GM19452 (cell line): Measurements from ENCODE around the gene LIPA.
"Not testable (repeated sequence)": the region's sequence is repeated elsewhere in the genome, so short reads cannot be mapped to it uniquely, and the experiment has no call there.

Source experiments
- ATAC-seq: cut with Tn5 transposase; IDR thresholded peaks from one replicate; pipeline ENCODE4 v1.9.1; 2021; ENCODE audit not compliant: unreplicated experiment

The LIPA gene

DNA sequence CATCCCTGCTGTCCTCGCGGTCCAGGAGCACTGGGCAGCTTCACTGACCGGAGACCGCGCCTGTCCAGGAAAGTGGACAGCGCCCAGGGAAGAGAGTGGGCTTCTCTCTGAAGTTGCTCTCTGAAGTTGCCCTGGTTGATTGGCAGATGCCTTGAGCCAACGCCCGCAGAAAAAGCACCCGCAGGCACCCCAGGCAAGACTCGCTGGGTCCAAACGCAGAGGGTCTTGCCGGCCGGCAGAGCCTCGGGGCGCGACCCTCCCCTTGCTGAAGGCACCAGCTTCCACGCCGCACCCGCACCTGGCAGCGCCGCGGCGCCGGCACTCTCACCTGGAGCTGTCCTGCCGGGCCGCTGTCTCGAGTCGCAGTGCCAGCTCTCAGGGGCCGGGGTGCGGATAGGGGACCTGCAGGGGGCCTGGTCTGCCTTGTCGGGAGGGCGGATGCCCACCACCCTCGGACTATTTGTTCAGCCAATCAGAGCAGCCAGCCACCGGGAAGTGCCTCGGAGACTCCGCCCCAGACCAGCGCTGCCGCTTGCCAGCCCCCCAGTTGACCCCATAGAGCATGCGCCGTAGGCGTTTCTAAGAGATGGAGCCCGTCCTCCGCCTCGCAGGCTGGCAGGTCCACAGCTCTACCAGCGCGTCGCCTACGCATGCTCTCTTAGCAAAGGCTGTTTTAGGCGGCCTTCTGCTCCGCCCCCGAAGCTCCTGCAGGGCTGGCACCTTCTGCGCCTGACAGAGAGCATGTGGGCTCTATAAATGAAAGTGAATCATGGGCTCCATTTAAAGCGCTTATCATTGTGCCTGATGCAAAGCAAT, at the start of gene LIPA:
Gene LIPA (minus strand): TSS at position 367 of the 816 bp plus-strand sequence. CDS start 4,127 bp downstream, outside the sequence.
- peak; percentile 93 for ATAC-seq

DNA sequence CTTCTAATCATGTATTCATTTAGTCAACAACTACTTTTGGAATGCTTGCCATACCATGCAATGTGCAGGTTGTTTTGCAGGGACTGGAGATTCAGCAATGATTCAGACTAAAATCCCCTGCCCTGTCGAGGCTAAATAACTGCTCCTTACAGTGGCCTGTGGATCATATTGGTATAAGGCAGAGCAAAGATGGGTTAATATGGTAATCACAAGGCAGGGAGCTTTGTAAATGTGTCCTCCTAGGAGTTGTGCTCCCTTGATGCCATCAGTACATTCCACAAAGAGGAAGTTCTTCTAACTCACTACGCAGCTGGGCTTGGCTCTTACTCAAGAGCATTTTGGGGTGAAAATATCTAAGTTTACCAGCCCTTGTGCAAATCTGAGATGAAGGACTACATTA, 49.7 kb upstream of the LIPA start:
- no peak for ATAC-seq

DNA sequence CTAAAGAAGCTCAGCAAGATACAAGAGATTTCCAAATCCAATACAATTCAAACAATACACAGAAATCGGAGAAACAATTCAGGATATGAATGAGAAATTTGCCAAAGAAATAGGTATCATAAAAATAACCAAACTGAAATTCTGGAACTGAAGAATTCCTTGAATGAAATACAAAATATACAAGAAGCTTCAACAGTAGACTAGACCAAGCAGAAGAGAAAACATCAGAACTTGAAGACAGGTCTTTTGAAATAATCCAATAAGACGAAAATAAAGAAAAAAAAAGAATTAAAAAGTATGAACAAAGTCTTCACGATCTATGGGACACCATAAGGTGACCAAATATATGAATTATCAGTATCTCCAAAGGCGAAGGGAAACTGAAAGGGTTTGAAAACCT, 47.5 kb upstream of the LIPA start:
- ATAC-seq = no peak

DNA sequence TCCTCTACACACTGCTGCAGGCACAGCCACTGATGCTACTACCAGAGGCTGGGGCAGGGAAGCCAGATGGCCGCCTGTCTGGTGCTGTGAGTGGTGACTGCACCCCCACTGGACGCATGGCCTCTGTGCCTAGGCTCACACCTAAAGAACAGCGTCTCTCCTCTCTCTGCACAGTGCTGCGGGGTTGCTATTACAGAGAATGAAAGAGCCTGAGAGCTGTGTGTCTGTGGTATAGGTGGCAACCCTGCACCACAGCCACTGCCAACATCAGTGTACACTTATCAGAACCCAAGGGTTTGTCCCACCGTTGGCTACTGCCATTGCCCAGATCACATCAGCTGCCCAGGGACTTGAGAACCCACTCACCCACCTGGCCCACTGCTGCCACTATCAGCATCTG, 46.2 kb upstream of the LIPA start:
- ATAC-seq = no peak

DNA sequence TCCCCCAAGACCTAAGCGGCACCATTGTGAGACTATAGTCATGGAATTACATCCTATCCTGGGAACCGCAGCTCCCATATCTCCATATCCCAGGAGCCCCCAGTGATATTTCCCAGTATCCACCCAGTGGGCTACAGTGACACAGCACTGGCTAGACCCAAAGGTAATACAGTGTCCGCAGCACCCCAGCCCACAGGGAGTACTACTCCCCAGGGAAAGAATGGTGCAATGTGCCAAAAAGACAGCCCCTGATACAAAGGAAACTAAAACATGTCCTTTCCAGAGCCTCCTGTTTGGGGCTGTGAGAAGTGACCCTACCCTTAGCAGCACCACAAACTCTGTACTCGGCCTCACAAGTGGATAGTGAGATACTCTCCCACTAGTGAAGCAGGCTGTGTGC, 45.8 kb upstream of the LIPA start:
- ATAC-seq = no peak

DNA sequence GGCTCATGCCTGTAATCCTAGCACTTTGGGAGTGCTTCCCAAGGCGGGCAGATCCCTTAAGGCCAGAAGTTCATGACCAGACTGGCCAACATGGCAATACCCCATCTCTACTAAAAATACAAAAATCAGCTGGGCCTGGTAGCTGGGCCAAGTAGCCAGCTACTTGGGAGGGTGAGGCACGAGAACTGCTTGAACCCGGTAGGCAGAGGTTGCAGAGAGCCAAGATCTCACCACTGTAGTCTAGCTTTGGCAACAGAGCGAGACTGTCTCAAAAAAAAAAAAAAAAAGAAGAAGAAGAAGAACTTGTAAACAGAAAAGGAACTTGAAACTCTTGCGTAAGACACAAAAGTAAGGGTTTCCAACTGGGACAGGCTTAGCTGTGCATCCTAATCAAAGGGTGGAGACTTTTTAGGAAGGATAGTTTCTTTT, 44.7 kb upstream of the LIPA start:
- no peak for ATAC-seq

DNA sequence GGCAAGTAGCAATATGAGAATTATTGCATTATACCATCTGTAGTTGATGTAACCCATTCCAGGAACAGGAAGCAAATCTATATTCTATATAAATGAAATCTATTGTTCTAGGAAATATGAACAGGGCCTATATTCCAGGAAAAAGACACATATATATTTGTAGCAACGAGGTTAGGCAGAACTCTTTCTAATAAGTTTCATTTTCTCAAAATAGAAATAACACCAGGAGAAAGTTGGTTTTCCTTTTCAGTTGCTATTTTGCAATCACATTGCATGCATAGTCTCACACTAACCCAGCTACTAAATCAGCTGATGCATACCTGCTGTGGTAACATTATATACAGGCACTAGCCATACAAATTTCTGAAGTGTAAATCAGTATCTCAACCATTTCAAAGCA, 44.0 kb upstream of the LIPA start:
- ATAC-seq = no peak

DNA sequence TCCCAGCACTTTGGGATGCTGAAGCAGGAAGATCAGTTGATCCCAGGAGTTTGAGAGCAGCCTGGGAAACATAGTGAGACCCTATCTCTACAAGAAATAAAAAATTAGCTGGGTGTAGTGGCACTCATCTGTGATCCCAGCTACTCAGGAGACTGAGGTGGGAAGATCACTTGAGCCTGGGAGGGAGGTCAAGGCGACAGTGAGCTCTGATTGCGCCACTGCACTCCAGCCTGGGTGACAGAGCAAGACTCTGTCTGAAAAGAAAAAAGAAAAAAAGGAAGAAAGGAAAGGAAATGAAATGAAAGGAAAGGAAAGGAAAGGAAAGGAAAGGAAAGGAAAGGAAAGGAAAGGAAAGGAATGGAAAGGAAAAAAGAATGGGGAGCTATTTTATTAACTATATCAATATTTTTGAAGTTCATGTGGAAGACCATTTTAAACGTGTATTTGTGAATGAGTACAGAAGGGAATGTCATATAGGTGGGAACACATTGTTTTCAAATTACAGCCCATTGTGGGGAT, 43.2 kb upstream of the LIPA start:
- ATAC-seq = no peak

DNA sequence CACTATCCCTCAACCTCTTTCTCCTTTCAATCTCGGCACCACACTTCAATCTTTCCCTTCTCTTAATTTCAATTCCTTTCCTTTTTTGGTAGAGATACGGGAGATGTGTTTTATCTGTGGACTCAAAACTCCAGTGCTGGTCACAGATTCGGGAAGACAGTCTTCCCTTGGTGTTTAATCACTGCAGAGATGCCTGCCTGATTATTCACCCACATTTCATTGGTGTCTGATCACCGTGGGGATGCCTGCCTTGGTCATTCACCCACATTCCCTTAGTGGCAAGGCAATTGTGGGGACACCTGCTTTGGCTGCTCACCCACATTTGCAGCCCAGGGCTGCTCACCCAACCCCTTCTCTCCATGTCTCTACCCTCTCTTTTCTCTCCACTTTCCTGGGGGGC, 33.7 kb upstream of the LIPA start:
- not testable (repeated sequence) for ATAC-seq

DNA sequence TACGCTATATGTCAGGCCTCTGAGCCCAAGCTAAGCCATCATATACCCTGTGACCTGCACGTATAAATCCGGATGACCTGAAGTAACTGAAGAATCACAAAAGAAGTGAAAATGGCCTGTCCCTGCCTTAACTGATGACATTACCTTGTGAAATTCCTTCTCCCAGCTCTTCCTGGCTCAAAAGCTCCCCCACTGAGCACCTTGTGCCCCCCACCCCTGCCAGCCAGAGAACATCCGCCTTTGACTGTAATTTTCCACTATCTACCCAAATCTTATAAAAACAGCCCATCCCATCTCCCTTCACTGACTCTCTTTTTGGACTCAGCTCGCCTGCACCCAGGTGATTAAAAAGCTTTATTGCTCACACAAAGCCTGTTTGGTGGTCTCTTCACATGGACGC, 33.1 kb upstream of the LIPA start:
- ATAC-seq = not testable (repeated sequence)

DNA sequence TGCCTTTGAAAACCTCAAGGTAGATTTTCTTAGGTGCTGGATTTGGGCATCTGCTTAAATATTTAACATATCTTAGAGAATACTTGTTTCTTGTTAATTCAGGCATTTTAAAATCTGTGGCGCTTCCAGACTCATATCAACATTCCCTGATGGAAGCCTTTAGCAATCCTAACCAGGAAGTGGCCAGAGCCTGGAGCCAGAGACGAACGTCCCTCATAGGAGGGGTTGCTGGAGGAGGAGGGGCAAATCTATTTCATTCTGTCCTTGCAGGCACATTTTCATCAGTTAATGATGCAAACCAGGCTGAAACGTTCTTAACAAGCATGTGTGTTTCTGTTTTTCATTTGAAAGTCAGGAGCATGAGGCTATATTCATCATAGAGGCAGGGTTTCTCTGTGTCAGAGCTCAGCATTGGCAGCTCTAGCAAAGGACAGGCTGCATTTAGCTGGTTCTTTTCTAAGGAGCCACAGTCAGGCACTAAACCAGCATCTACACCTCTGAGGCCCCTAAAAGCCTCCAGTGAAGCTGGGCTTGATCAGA, 32.4 kb upstream of the LIPA start:
- no peak for ATAC-seq

DNA sequence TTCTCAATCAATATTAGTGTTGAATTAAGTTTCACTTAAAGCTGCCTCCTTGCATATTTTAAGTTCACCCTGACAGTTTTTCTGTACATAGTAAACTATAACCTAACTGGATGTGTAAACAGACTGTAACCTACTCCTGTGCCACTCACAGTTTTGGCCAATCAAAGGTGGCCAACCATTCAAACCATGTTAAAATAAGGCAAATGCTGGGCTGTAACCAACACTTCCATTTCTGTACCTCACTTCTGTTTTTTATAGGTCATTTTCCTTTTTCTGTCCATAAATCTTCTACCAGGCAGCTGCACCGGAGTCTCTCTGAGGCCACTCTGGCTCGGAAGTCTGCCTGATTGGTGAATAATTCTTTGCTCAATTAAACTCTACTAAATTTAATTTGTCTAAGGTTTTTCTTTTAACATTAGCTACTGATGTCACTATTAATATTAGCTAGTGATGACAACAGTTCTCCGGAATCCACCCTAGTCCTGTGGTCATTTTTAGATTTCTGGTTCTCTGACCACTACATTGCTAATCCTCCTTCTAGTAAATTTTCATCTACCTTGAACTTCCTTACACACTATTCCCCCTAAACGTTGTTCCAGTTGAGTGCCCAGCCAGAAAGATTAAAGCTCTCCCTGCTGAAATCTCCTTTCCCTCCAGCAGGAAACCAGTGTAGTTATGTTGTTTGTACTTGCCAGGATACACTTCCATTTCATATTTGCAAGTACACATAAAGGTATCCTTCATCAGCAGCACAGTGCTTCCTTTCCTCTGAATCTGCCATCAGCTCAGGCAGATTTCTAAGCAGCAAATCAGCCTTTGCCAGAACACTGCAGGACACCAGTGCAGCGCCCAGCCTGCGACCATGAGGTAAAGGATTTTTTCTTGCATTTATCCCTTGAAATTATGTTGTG, 31.7 kb upstream of the LIPA start:
- ATAC-seq = no peak

DNA sequence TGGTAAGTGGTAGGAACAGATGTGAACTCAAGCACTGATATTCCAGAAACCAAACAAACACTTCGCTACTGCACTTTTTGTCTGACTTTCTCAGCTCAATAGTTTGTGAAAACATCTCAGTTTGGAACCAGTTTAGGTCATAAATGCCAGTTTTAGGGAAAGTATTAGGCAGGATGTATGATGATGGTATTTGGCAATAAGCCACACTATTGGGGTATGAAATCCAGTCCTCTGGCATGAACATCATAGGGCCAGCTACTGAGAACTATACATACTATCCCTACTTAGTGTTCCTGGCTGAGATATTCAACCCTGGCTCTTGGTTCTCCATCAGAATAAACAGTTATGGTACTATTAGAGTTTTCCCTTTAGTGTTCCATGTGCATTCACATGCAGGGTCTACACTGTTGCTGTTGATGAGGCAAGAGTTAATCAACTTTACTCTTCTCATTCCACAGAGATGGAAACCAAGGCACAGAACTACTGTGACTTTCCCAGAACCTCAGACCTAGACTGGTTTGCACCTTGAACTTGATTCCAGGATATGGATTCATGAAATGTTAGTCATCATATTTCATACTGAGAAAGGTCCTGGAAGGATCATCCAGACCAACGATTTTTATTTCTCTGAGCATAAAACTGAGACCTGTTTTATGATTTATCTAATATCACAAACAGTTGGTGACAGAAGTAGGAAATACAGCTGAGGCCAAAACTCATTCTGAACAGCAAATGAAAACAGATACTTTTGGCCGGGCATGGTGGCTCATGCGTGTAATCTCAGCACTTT, 30.2 kb upstream of the LIPA start:
- no peak for ATAC-seq

DNA sequence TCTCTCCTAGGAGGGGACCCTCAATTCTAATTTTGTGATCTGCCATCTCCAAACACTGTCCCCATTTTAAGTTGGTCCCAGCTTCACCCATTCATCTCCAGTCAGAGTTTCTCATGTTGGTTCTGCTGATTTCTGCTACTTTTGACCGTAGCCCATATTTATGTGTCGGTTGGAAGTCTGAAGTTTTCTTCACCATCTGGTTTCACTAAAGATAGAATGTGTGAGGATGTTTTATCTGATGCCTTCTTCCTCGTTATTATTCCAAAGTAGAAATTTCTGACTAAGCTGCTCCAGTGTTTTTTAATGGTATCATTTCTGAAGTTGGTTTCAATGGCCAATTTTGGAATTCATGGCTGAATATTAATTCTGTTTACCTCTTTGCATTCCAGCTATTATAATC, 28.9 kb upstream of the LIPA start:
- ATAC-seq = no peak

DNA sequence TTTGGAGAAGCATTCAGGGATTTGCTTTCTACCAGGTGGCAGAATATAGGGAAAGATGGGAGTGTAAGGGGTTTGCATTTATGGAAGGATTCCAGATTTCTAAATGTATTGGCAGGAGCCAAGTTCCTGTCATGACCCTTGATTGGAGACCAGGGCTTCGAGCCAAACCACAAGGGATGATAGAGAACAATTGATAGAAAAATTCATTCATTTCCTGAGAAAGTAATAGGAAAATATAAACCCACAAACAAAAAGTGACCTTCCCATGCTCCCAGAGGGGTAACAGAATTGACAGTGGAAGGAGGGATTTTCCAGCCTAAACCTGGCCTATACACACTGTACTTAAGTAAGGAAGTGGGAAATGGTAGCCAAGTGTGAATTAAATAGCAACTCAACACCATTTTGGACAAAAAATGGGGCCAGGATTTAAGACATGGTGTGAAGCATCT, 27.9 kb upstream of the LIPA start:
- no peak for ATAC-seq

DNA sequence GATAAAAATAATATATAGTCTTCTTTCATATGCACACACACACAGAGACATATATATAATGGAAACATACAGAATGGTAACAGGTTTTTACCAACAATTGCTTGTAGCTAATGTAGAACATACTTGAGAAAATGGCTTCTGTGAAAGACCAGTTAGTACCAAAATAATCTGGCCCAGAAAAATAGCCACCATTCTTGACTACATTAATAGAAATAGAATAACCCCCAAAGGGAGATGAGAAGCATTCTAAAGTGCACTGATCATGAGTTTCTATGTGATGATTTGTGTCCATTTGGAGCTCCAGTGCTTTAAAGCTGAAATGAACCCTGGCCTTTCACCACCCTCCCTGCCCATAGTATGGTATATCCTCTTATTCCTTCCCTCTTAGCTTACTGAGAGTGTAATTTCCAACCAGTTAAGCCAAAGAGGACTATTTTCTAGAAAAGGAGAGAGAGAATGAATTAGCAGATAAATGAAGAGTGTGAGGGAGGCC, 27.4 kb upstream of the LIPA start:
- no peak for ATAC-seq

DNA sequence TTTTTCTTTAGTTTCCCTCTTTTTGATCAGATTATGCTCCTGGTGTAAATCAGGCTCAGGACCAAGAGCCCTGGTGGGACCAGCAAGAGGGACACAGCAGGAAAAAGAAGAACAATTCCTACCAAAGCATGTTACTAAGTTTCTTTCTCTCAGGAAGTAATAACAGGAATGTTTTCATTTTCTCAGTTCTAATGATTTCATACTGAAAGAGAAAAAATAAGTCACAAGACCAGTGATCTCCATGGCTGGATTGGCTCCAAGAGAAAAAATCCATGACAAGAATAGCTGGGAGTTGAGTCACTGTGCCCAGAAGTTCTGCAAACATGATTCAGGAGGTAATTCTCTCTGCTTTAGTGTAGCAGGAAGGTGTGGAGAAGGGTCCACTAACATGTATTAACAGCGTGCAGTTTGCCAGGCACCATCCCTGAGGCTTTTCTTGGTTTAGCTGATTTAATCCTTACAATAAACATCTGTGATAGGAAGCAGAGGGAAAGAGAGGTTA, 26.5 kb upstream of the LIPA start:
- no peak for ATAC-seq

DNA sequence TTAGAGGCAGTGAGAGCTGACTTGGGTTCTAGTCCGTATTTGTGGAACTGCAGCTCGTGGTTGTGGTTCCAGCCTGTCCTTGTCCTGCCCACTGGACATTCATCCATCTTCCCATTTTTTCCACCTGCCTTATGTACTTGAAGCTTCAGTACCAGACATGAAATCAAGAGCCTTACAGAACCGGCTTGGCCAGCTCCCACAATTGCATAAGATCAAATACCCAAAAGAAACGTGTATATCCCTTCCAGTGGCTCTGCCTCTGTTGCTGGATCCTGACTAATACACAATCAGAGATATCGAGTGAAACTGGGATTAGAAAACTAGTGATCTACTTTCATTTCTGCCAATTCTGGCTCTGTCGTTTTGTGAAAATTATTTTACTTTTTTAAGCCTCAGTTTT, 23.8 kb upstream of the LIPA start:
- no peak for ATAC-seq

DNA sequence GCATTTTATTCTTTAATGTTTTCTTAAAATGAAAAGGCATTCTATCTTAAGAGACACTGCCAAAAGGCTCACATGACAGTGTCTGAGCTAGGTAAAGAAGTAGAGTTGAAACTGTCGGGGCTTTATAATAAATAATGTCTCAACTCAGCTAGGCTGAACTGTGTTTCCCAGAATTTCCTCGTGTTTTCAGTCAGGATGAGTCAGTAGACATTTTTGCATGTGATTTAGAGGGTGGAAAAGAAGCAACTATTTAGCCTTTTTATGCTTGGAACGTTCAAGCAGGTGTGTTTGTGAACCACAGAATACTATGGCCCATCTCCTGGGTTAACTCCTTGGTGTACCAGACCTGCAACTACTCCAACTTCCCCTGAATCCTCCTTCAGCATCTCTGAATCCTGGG, 23.4 kb upstream of the LIPA start:
- ATAC-seq = no peak

DNA sequence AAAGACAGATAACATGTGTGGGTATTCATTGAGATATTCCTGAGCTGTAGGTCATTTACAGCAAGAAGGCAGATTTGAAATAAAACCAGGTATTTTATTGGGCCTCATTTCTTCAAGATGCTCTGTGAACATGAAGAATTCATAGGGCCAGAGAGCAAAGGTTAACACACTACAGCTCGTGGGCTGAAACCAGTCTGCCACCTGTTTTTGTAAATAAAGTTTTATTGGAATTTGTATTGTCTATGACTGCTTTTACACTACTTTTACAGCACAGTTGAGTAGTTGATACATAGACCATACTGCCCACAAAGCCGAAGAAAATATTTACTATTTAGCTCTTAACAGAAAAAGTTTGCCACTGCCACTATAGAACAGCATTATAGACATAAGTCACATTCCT, 22.1 kb upstream of the LIPA start:
- ATAC-seq = no peak
